SKM-1 treated with dmso at 0.1 percent for 144 hours (cell line): Measurements from ENCODE around the gene SAT2.

Experiments used
- DNase-seq: peaks from one replicate; lab custom pipeline; 2025; ENCODE audit not compliant: unreplicated experiment; lab: John Stamatoyannopoulos, UW

SAT2 gene

GRCh38 chr17:7576432-7576937 is 51.1 kb downstream of the SAT2 start:
- DNase-seq = no peak
